Measurements from ENCODE around the gene PHF14.
A peak's percentile ranks its signal among the peaks of the same experiment; 100 is the strongest.

PHF14 gene

DNA sequence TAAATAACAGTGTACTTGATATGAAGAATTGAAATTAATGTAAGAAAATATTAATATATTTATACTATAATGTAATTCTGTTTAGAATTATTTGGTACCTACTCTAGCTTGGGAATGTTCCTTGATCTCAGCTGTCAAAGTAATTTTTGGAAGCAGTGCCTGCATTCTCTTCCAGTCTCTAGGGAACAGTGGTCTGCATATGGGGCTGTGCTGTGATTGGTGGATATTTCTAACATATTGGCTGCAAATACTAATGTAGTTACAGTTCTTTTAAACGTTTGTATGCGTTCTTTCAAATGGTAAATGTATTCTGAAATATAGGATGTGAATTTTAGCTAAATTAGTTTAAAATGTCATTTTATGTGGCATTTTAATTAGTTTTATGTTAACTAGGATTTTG lies 87.2 kb downstream of the PHF14 start:
- DNase-seq (ENCODE audit: low read depth) = no peak
- Histone ChIP-seq H3K9ac (ENCODE audit: low read length) (no peak overlapping the region), H3K4me1 (ENCODE audit: control insufficient read depth, insufficient read depth, low read length) (no peaks in the 10 kb centered on the region), H3K9me3 (ENCODE audit: control insufficient read depth, low read length) (no peaks in the 10 kb centered on the region), H3K36me3 (ENCODE audit: control insufficient read depth, insufficient read depth, low read length, severe bottlenecking) (peaks cover 7% of the 10 kb centered on the region), H3K27me3 (replicated peaks; ENCODE audit: control insufficient read depth, insufficient read depth, low read length) (no peaks in the 10 kb centered on the region), H3K4me3 (ENCODE audit: low read length) (no peak overlapping the region)

DNA sequence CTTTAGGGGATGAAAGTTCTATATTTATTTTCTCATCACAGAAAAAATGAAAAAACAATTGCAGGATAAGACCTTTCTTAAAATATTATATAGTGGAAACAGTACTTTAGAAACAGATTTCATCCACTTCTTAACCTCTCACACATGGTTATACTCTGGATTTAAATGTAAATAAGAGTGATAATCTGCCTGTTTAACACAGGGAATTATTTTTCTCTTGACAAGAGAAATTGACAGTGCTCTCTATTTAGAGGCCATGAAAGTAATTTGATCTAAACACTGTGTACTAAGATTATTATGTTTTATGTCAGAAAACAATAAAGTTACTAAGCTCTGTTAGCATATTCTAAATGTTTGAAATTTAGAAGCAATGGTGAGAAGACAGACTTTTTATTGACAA lies 88.4 kb downstream of the PHF14 start:
- Histone ChIP-seq H3K36me3 (ENCODE audit: control insufficient read depth, insufficient read depth, low read length, severe bottlenecking) (peaks cover 7% of the 10 kb centered on the region), H3K4me3 (ENCODE audit: low read length) (no peak overlapping the region), H3K9me3 (ENCODE audit: control insufficient read depth, low read length) (no peaks in the 10 kb centered on the region), H3K4me1 (ENCODE audit: control insufficient read depth, insufficient read depth, low read length) (no peaks in the 10 kb centered on the region), H3K9ac (ENCODE audit: low read length) (no peak overlapping the region), H3K27me3 (replicated peaks; ENCODE audit: control insufficient read depth, insufficient read depth, low read length) (no peaks in the 10 kb centered on the region)
- no peak for DNase-seq (ENCODE audit: low read depth)

DNA sequence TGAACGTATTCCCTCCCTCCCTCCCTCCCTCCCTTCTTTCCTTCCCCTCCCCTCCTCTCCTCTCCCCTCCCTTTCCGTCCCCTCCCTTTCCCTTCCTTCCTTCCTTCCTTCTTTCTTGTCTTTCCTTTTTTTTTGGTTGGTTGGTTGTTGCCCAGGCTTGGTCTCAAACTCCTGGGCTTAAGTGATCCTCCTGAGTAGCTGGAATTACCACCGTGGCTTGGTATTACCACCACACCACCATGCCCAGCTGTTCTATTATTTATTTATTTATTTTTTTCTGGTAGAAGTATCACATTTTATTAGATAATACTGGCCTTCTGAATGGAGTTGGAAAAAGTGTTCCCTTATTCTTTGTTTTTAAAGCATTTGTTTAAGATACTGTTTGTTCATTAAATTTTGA lies 95.9 kb downstream of the PHF14 start:
- no peaks in the 10 kb centered on the region for H3K4me1 ChIP-seq (ENCODE audit: control insufficient read depth, insufficient read depth, low read length)
- H3K27me3 ChIP-seq (replicated peaks; ENCODE audit: control insufficient read depth, insufficient read depth, low read length) = no peaks in the 10 kb centered on the region
- no peak overlapping the region for H3K4me3 ChIP-seq (ENCODE audit: low read length)
- H3K9ac ChIP-seq (ENCODE audit: low read length) = no peak overlapping the region
- H3K36me3 ChIP-seq (ENCODE audit: control insufficient read depth, insufficient read depth, low read length, severe bottlenecking) = peaks cover 6% of the 10 kb centered on the region
- no peak for DNase-seq (ENCODE audit: low read depth)
- no peaks in the 10 kb centered on the region for H3K9me3 ChIP-seq (ENCODE audit: control insufficient read depth, low read length)

DNA sequence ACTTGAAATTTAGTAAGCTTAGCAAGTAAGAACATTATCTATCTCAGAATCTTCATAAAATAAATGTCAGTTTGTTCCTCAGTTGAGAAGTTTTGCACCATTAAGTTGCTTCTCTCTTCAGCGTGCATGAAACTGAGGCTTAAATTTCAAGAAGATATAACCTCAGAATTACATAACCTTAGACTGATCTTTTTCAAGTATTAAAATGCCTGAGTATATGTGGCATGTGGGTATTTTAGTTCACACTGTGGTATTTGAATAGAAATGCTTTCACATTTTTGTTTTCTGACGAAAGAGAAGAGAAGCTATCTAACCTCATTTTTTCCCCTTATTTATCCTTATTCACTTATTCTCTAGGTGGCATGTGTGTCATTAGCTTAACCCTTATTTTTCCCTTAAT lies 104.1 kb downstream of the PHF14 start:
- H3K36me3 ChIP-seq (ENCODE audit: control insufficient read depth, insufficient read depth, low read length, severe bottlenecking) = no peaks in the 10 kb centered on the region
- no peak overlapping the region for H3K4me3 ChIP-seq (ENCODE audit: low read length)
- peak; percentile 21 for DNase-seq (ENCODE audit: low read depth)
- H3K9me3 ChIP-seq (ENCODE audit: control insufficient read depth, low read length) = peaks cover under 1% of the 10 kb centered on the region
- H3K9ac ChIP-seq (ENCODE audit: low read length) = no peak overlapping the region
- no peaks in the 10 kb centered on the region for H3K27me3 ChIP-seq (replicated peaks; ENCODE audit: control insufficient read depth, insufficient read depth, low read length)
- no peaks in the 10 kb centered on the region for H3K4me1 ChIP-seq (ENCODE audit: control insufficient read depth, insufficient read depth, low read length)

DNA sequence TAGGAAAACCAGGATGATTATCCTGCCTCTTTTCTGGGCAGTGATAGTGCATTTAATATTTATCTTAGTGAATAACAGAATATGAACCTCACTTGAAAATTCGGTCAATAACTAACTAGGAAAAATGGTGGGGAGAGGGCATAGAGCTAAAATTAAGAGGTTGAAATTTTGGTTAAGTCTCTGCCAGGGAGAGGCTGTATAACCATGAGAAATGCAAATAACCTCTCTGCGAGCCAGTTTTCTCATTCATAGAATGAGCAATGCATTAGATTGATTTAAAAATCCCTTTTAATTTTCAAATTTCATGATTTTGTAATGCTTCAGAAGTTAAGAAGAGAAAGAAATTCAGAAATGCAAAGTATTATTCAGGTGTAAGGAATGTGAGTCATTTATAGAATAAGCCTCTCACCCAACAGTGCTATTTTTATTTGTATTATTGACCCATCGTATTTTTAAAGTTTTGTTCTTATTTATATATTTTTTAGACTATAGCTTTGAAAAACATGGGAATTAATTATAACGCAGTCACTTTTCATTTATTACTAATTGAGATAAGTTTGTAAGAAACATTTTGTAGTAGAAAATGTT lies 104.7 kb downstream of the PHF14 start:
- no peak overlapping the region for H3K4me3 ChIP-seq (ENCODE audit: low read length)

DNA sequence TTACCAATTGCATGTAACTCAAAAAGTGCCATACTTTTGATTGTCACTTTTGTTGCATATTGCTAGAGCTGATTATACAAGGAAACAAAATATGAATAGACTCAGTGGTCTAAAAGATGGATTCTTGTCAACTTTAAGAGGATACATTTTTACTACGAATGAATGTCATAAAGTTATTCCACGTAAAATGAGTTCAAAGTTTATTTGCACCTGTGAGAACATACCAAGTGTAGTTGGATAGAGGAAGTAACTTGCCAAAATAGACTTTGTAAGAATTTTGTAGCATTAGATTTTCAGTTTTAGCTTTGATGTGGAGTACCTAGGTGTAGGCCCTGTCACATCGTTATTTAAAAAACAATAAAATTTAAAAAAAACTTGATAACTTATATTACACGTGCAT lies 106.2 kb downstream of the PHF14 start:
- no peaks in the 10 kb centered on the region for H3K36me3 ChIP-seq (ENCODE audit: control insufficient read depth, insufficient read depth, low read length, severe bottlenecking)
- no peak overlapping the region for H3K9ac ChIP-seq (ENCODE audit: low read length)
- DNase-seq (ENCODE audit: low read depth) = no peak
- H3K4me1 ChIP-seq (ENCODE audit: control insufficient read depth, insufficient read depth, low read length) = no peaks in the 10 kb centered on the region
- no peak overlapping the region for H3K4me3 ChIP-seq (ENCODE audit: low read length)
- peaks cover 6% of the 10 kb centered on the region for H3K9me3 ChIP-seq (ENCODE audit: control insufficient read depth, low read length)
- no peaks in the 10 kb centered on the region for H3K27me3 ChIP-seq (replicated peaks; ENCODE audit: control insufficient read depth, insufficient read depth, low read length)

More for the DNA sequence above, 104.7 kb downstream of the PHF14 start:
- no peaks in the 10 kb centered on the region for H3K4me1 ChIP-seq (ENCODE audit: control insufficient read depth, insufficient read depth, low read length)
- DNase-seq (ENCODE audit: low read depth) = no peak
- H3K9me3 ChIP-seq (ENCODE audit: control insufficient read depth, low read length) = peaks cover 6% of the 10 kb centered on the region
- no peaks in the 10 kb centered on the region for H3K27me3 ChIP-seq (replicated peaks; ENCODE audit: control insufficient read depth, insufficient read depth, low read length)
- H3K9ac ChIP-seq (ENCODE audit: low read length) = no peak overlapping the region
- no peaks in the 10 kb centered on the region for H3K36me3 ChIP-seq (ENCODE audit: control insufficient read depth, insufficient read depth, low read length, severe bottlenecking)

DNA sequence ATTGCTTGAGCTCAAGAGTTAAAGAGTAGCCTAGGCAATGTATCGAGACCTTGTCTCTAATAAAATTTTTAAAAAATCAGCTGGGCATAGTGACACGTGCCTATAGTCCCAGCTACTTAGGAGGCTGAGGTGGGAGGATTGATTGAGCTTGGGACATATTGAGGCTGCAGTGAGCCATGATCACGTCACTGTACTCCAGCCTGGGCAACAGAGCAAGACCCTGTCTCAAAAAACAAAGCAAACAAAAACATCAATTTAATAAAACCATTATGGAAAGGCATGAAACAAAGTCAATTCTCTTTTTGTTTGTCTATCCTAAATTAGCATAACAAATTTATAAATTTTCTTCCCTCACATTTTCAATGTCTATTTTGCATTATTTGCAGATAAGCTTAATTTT lies 108.4 kb downstream of the PHF14 start:
- Histone ChIP-seq H3K4me3 (ENCODE audit: low read length) (no peak overlapping the region), H3K36me3 (ENCODE audit: control insufficient read depth, insufficient read depth, low read length, severe bottlenecking) (no peaks in the 10 kb centered on the region), H3K9ac (ENCODE audit: low read length) (no peak overlapping the region), H3K9me3 (ENCODE audit: control insufficient read depth, low read length) (peaks cover 6% of the 10 kb centered on the region), H3K27me3 (replicated peaks; ENCODE audit: control insufficient read depth, insufficient read depth, low read length) (no peaks in the 10 kb centered on the region), H3K4me1 (ENCODE audit: control insufficient read depth, insufficient read depth, low read length) (no peaks in the 10 kb centered on the region)
- no peak for DNase-seq (ENCODE audit: low read depth)

DNA sequence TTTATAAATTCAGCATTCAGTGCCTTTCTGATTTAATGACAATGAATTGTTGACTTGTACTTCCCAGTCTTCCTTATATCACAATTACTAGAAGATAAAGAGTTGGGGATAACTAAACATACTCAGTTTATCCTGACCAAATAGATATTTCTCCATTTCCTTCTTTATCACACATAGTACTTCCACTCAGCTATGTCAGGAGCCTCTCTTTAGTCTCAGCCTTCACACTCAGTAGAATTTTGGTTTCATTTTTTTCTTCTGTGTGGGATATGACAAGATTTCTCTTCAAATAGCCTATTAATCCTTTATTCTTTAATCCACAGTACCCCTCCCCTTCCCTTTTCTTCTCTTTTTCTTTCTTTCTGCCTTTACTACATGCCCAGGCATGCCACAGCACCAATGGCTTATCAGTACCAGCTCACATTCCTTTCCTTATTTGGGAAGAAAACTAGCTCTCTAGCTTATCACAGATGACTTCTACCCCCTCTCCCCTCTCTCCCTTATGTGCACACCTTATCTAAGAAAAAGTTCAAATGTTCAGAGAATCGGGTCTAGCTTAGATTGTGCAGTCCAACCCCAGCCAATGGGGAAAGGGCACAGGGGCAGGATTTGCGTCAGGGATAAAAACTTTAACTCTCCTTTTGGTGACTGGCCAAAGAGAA lies 109.0 kb downstream of the PHF14 start:
- peaks cover 6% of the 10 kb centered on the region for H3K9me3 ChIP-seq (ENCODE audit: control insufficient read depth, low read length)
- no peaks in the 10 kb centered on the region for H3K27me3 ChIP-seq (replicated peaks; ENCODE audit: control insufficient read depth, insufficient read depth, low read length)
- peaks cover 4% of the 10 kb centered on the region for H3K36me3 ChIP-seq (ENCODE audit: control insufficient read depth, insufficient read depth, low read length, severe bottlenecking)
- H3K9ac ChIP-seq (ENCODE audit: low read length) = no peak overlapping the region
- no peaks in the 10 kb centered on the region for H3K4me1 ChIP-seq (ENCODE audit: control insufficient read depth, insufficient read depth, low read length)
- no peak overlapping the region for H3K4me3 ChIP-seq (ENCODE audit: low read length)
- peak; percentile 6 for DNase-seq (ENCODE audit: low read depth)

DNA sequence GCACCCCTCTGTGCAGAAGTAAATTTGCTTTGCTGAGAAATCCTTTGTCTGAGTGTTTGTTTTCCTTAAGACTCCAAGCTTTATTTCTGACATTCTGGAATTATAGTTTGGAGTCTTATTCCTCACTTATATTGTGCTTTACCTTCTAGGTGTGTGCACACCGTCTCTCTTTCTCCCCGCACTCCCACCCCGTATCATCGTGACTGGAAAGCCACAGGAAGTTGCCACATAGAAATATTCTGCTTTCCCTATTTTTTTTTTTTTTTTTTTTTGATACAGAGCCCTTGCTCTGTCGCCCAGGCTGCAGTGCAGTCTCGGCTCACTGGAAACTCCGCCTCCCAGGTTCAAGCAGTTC lies 109.5 kb downstream of the PHF14 start:
- Histone ChIP-seq H3K4me3 (ENCODE audit: low read length) (no peak overlapping the region), H3K9ac (ENCODE audit: low read length) (no peak overlapping the region), H3K36me3 (ENCODE audit: control insufficient read depth, insufficient read depth, low read length, severe bottlenecking) (peaks cover 4% of the 10 kb centered on the region), H3K27me3 (replicated peaks; ENCODE audit: control insufficient read depth, insufficient read depth, low read length) (no peaks in the 10 kb centered on the region), H3K9me3 (ENCODE audit: control insufficient read depth, low read length) (peaks cover 6% of the 10 kb centered on the region), H3K4me1 (ENCODE audit: control insufficient read depth, insufficient read depth, low read length) (no peaks in the 10 kb centered on the region)
- DNase-seq (ENCODE audit: low read depth) = no peak

DNA sequence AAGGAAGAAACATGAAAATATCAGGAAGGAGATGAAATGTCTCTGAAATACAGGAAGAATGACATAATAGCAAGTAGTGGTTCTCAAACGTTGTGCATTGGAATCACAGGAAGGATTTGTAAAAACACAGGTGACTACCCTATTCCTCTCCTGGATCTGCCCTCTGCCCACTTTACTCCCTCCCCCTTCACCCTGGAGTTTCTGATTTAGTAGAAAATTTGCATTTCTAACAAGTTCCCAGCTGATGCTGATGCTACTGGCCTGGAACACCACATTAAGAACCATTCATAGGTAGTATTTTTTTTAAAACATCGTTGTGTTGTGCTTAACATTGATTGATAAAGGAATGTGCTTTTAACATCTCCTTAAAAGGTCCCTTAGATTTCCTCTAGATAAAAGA lies 130.9 kb downstream of the PHF14 start:
- DNase-seq (ENCODE audit: low read depth) = no peak
- H3K9me3 ChIP-seq (ENCODE audit: control insufficient read depth, low read length) = no peaks in the 10 kb centered on the region
- no peak overlapping the region for H3K4me3 ChIP-seq (ENCODE audit: low read length)
- no peak overlapping the region for H3K9ac ChIP-seq (ENCODE audit: low read length)
- H3K36me3 ChIP-seq (ENCODE audit: control insufficient read depth, insufficient read depth, low read length, severe bottlenecking) = peaks cover 5% of the 10 kb centered on the region
- no peaks in the 10 kb centered on the region for H3K27me3 ChIP-seq (replicated peaks; ENCODE audit: control insufficient read depth, insufficient read depth, low read length)
- no peaks in the 10 kb centered on the region for H3K4me1 ChIP-seq (ENCODE audit: control insufficient read depth, insufficient read depth, low read length)

DNA sequence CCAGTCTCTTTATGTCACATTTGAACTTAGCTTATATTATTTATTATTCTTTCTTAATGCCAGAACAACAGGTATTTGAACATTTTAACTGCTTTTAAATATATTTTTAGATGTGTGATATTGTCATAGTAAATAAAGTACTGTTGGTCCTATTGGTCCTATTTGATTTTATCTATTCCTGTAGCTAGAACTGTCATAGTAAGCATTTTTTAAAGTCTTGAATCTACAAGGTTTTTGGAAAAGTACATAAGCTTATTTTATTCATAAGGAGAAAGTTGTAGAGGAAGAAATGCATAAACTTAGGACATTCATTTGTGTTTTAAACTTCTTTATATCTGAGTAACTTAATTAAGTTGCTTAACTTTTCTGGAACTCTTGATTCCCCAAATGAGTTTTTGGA lies 136.0 kb downstream of the PHF14 start:
- no peak for DNase-seq (ENCODE audit: low read depth)
- no peaks in the 10 kb centered on the region for H3K4me1 ChIP-seq (ENCODE audit: control insufficient read depth, insufficient read depth, low read length)
- H3K9me3 ChIP-seq (ENCODE audit: control insufficient read depth, low read length) = no peaks in the 10 kb centered on the region
- H3K36me3 ChIP-seq (ENCODE audit: control insufficient read depth, insufficient read depth, low read length, severe bottlenecking) = peaks cover 12% of the 10 kb centered on the region
- H3K4me3 ChIP-seq (ENCODE audit: low read length) = no peak overlapping the region
- H3K9ac ChIP-seq (ENCODE audit: low read length) = no peak overlapping the region
- H3K27me3 ChIP-seq (replicated peaks; ENCODE audit: control insufficient read depth, insufficient read depth, low read length) = no peaks in the 10 kb centered on the region

Measured in adipocyte (in vitro differentiated cells).